ENCODE data around the gene PFN4.
"Not testable (repeated sequence)": the region's sequence is repeated elsewhere in the genome, so short reads cannot be mapped to it uniquely, and the experiment has no call there.

The PFN4 gene

DNA sequence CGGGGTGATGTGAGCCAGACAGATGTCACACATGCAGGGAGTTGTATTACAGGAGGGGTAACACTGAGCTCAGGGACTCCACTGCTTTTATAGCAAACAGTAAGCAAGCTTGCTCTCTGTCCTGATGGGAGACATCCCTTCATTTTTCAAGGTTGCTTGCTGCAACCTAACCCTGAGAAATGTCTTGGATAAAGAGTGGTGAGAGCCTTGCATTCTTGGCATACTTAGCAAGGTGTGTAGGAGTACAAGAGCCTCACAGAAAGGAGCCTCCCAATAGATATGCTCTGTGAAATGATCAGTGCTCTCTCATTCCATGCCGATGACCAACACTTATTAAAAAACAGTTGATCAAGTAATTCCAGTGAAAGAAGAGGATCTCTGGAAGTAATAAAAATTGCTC lies 8.1 kb downstream of the PFN4 start:
- WGBS, 2 experiments: 0 to 50% methylated on average over 1 to 2 of the region's 2 CpGs
- no peaks in the 10 kb centered on the region for H3K9me3 ChIP-seq (ENCODE audit: control insufficient read depth, low read length)
- H3K27me3 ChIP-seq (ENCODE audit: control insufficient read depth, insufficient read depth, low read length, poor library complexity, severe bottlenecking): no peaks in the 10 kb centered on the region
- no peaks in the 10 kb centered on the region for H3K4me1 ChIP-seq (ENCODE audit: control insufficient read depth, insufficient read depth, low read length)
- no peaks in the 10 kb centered on the region for H3K36me3 ChIP-seq (ENCODE audit: control insufficient read depth, insufficient read depth, low read length)
- no peak overlapping the region for H3K27ac ChIP-seq (ENCODE audit: insufficient read depth, low read depth, low read length, poor library complexity, severe bottlenecking)
- H3K4me3 ChIP-seq (ENCODE audit: insufficient read depth, low read depth, low read length): no peak overlapping the region

DNA sequence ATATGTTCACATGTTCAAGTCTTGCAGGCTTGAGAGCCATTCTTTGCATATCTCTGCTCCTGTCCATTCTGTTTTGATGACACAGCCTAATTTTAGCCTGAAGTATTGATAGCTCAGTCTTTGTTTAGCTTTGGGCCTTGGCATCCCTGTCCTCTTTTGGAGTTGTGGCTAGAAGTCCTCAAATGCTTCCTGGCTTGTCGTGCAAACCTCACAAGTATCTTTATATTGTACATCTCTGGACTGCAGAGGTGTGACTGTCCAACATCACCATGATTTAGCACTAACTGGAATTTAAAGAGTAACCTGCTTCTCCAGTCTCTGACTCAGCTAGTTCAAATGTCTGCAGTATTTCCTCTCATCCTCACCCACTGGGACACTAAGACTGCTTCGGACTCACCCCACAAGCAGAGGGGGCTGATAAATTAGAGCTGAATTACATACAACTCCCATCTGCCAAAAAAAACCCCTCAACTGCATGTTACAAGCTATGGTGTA lies 11.7 kb downstream of the PFN4 start:
- no peaks in the 10 kb centered on the region for H3K4me1 ChIP-seq (ENCODE audit: control insufficient read depth, insufficient read depth, low read length)
- 92% methylated on average over 2 of the region's 2 CpGs for WGBS, 2 experiments
- H3K4me3 ChIP-seq (ENCODE audit: insufficient read depth, low read depth, low read length): no peak overlapping the region
- no peak overlapping the region for H3K27ac ChIP-seq (ENCODE audit: insufficient read depth, low read depth, low read length, poor library complexity, severe bottlenecking)
- no peaks in the 10 kb centered on the region for H3K27me3 ChIP-seq (ENCODE audit: control insufficient read depth, insufficient read depth, low read length, poor library complexity, severe bottlenecking)
- H3K36me3 ChIP-seq (ENCODE audit: control insufficient read depth, insufficient read depth, low read length): no peaks in the 10 kb centered on the region
- H3K9me3 ChIP-seq (ENCODE audit: control insufficient read depth, low read length): no peaks in the 10 kb centered on the region

DNA sequence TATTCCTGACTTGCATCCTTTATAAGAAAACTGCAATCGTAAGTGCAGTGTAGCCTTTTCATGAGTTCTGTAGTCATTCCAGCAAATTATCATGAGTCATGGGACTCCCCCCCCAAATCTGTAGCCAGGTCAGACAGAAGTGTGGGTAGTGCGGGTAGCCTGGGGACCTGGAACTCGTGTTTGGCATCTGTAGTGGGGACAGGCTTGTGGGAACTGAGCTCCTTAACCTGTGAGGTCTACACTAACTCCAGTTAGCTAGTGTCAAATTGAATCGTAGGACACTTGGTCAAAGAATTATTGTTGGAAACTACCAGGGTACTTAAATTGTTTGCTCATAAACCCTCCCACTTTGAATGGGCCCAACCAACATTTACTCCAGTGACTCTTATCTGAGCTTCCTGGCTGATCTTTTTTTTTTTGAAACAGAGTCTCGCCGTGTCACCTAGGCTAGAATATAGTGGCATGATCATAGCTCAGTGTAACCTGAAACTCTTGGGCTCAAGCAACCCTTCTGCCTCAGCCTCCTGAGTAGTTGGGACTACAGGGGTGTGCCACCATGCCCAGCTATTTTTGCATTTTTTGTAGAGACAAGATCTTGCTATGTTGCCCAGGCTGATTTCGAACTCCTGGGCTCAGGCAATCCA lies 12.4 kb downstream of the PFN4 start:
- Histone ChIP-seq H3K4me1 (ENCODE audit: control insufficient read depth, insufficient read depth, low read length) (no peaks in the 10 kb centered on the region), H3K9me3 (ENCODE audit: control insufficient read depth, low read length) (no peaks in the 10 kb centered on the region), H3K4me3 (ENCODE audit: insufficient read depth, low read depth, low read length) (no peak overlapping the region), H3K27me3 (ENCODE audit: control insufficient read depth, insufficient read depth, low read length, poor library complexity, severe bottlenecking) (no peaks in the 10 kb centered on the region), H3K27ac (ENCODE audit: insufficient read depth, low read depth, low read length, poor library complexity, severe bottlenecking) (no peak overlapping the region), H3K36me3 (ENCODE audit: control insufficient read depth, insufficient read depth, low read length) (no peaks in the 10 kb centered on the region)
- 94 to 95% methylated on average over 7 of the region's 7 CpGs for WGBS, 2 experiments

DNA sequence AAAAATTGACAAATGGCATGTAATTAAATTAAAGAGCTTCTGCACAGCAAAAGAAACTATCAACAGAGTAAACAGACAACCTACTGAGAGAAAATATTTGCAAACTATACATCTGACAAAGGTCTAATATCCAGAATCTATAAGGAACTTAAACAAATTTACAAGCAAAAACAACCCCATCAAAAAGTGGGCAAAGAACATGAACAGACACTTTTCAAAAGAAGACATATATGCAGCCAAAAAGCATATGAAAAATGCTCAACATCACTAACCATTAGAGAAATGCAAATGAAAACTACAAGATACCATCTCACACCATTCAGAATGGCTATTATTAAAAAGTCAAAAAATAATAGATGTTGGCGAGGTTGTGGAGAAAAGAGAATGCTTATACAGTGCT lies 13.7 kb downstream of the PFN4 start:
- H3K4me1 ChIP-seq (ENCODE audit: control insufficient read depth, insufficient read depth, low read length); H3K4me3 ChIP-seq (ENCODE audit: insufficient read depth, low read depth, low read length); H3K27me3 ChIP-seq (ENCODE audit: control insufficient read depth, insufficient read depth, low read length, poor library complexity, severe bottlenecking); H3K27ac ChIP-seq (ENCODE audit: insufficient read depth, low read depth, low read length, poor library complexity, severe bottlenecking); H3K36me3 ChIP-seq (ENCODE audit: control insufficient read depth, insufficient read depth, low read length); H3K9me3 ChIP-seq (ENCODE audit: control insufficient read depth, low read length): not testable (repeated sequence)
- 80 to 93% methylated on average over 1 of the region's 1 CpG for WGBS, 2 experiments

DNA sequence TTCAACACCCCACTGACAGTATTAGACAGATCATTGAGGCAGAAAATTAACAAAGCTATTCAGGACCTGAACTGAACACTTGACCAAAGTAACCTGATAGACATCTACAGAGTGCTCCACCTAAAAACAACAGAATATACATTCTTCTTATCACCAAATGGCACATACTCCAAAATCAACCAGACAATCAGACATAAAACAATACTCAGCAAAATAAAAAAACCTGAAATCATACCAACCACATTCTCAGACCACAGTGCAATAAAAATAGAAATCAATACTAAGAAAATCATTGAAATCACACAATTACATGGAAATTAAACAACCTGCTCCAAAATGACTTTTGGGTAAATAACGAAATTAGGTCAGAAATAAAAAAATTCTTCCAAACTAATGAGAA lies 15.8 kb downstream of the PFN4 start:
- WGBS, 2 experiments: no CpG with 5 or more reads among the region's 1 CpG
- Histone ChIP-seq H3K4me3 (ENCODE audit: insufficient read depth, low read depth, low read length) (no peak overlapping the region), H3K9me3 (ENCODE audit: control insufficient read depth, low read length) (no peaks in the 10 kb centered on the region), H3K36me3 (ENCODE audit: control insufficient read depth, insufficient read depth, low read length) (no peaks in the 10 kb centered on the region), H3K27ac (ENCODE audit: insufficient read depth, low read depth, low read length, poor library complexity, severe bottlenecking) (no peak overlapping the region), H3K27me3 (ENCODE audit: control insufficient read depth, insufficient read depth, low read length, poor library complexity, severe bottlenecking) (no peaks in the 10 kb centered on the region), H3K4me1 (ENCODE audit: control insufficient read depth, insufficient read depth, low read length) (no peaks in the 10 kb centered on the region)

DNA sequence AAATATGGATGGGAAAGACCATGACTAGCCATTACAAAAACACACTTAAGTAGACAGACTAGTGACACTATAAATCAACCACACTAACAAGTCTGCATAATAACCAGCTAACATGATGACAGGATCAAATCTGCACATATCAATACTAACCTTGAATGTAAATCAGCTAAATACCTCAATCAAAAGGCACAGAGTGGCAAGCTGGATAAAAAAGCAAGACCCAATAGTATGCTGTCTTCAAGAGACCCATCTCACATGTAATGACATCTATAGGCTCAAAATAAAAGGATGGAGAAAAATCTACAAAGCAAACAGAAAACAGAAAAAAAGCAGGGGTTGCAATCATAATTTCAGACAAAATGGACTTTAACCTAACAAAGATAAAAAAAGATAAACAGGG lies 16.3 kb downstream of the PFN4 start:
- H3K27me3 ChIP-seq (ENCODE audit: control insufficient read depth, insufficient read depth, low read length, poor library complexity, severe bottlenecking): no peaks in the 10 kb centered on the region
- no peaks in the 10 kb centered on the region for H3K4me1 ChIP-seq (ENCODE audit: control insufficient read depth, insufficient read depth, low read length)
- no peak overlapping the region for H3K27ac ChIP-seq (ENCODE audit: insufficient read depth, low read depth, low read length, poor library complexity, severe bottlenecking)
- no peaks in the 10 kb centered on the region for H3K9me3 ChIP-seq (ENCODE audit: control insufficient read depth, low read length)
- no peaks in the 10 kb centered on the region for H3K36me3 ChIP-seq (ENCODE audit: control insufficient read depth, insufficient read depth, low read length)
- H3K4me3 ChIP-seq (ENCODE audit: insufficient read depth, low read depth, low read length): no peak overlapping the region

DNA sequence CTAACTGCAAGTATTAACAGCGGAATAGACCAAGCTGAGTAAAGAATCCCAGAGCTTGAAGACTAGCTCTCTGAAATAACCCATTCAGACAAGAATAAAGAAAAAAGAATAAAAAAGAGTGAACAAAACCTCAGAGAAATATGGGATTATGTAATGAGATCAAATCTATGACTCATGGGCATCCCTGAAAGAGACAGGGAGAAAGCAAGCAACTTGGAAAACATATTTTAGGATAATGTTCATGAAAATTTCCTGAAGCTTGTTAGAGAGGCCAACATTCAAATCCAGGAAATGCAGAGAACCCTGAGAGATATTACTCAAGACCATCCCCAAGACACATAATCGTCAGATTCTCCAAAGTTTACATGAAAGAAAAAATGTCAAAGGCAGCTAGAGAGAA lies 17.3 kb downstream of the PFN4 start:
- Histone ChIP-seq H3K4me1 (ENCODE audit: control insufficient read depth, insufficient read depth, low read length) (no peaks in the 10 kb centered on the region), H3K36me3 (ENCODE audit: control insufficient read depth, insufficient read depth, low read length) (no peaks in the 10 kb centered on the region)
- 48 to 50% methylated on average over 2 of the region's 2 CpGs for WGBS, 2 experiments

DNA sequence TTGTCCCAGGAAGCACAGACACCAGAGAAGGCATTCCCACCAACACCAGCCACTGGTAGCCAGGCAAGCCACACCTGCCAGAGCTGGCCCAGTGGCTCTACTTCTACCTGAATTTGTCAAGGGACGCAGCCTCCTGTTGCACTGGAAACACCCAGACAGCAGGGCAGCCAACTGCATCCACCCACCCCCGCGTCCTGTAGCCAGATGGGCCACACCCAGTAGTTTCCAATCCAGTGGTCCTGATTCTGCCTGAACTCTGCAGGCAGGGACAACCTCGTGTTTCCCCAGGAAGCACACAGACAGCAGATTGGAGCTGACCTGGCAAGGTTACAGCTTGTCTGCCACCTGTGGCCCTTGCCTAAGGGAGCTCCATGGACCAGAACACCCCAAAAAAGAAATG lies 18.2 kb downstream of the PFN4 start:
- no peak overlapping the region for H3K4me3 ChIP-seq (ENCODE audit: insufficient read depth, low read depth, low read length)
- H3K27ac ChIP-seq (ENCODE audit: insufficient read depth, low read depth, low read length, poor library complexity, severe bottlenecking): no peak overlapping the region
- H3K9me3 ChIP-seq (ENCODE audit: control insufficient read depth, low read length): no peaks in the 10 kb centered on the region
- H3K36me3 ChIP-seq (ENCODE audit: control insufficient read depth, insufficient read depth, low read length): no peaks in the 10 kb centered on the region
- 88 to 92% methylated on average over 4 of the region's 4 CpGs for WGBS, 2 experiments
- no peaks in the 10 kb centered on the region for H3K27me3 ChIP-seq (ENCODE audit: control insufficient read depth, insufficient read depth, low read length, poor library complexity, severe bottlenecking)
- H3K4me1 ChIP-seq (ENCODE audit: control insufficient read depth, insufficient read depth, low read length): no peaks in the 10 kb centered on the region

More for the DNA sequence above, 17.3 kb downstream of the PFN4 start:
- Histone ChIP-seq H3K4me3 (ENCODE audit: insufficient read depth, low read depth, low read length) (no peak overlapping the region), H3K9me3 (ENCODE audit: control insufficient read depth, low read length) (no peaks in the 10 kb centered on the region), H3K27me3 (ENCODE audit: control insufficient read depth, insufficient read depth, low read length, poor library complexity, severe bottlenecking) (no peaks in the 10 kb centered on the region), H3K27ac (ENCODE audit: insufficient read depth, low read depth, low read length, poor library complexity, severe bottlenecking) (no peak overlapping the region)

DNA sequence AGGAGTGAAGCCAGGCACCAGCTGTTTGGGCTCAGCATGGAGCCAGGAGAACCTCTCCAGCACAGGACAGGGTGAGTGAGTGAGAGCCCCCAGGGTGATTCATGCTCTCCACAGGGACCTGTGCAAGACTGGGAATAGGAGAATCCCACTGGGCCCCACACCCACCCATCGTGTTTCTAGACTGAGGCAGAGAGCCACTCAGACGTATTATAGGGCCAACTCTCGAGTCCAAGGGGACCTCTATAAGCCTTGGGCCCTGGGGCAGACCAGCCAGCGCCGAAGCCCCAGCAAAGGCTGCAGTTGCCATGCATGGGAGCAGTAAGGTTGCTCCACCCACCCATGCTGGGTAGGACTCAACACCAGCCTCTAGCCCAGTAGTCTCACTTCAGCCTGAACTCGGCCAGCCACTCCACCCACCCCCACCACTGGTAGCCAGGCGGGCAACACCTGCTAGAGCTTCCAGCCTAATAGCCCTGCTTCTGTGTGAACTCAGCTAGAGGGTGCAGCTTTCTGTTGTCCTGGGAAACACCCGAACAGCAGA lies 19.0 kb downstream of the PFN4 start:
- Histone ChIP-seq H3K36me3 (ENCODE audit: control insufficient read depth, insufficient read depth, low read length) (no peaks in the 10 kb centered on the region), H3K4me1 (ENCODE audit: control insufficient read depth, insufficient read depth, low read length) (no peaks in the 10 kb centered on the region), H3K4me3 (ENCODE audit: insufficient read depth, low read depth, low read length) (no peak overlapping the region), H3K27me3 (ENCODE audit: control insufficient read depth, insufficient read depth, low read length, poor library complexity, severe bottlenecking) (no peaks in the 10 kb centered on the region), H3K27ac (ENCODE audit: insufficient read depth, low read depth, low read length, poor library complexity, severe bottlenecking) (no peak overlapping the region), H3K9me3 (ENCODE audit: control insufficient read depth, low read length) (no peaks in the 10 kb centered on the region)
- 92 to 93% methylated on average over 8 of the region's 8 CpGs for WGBS, 2 experiments

DNA sequence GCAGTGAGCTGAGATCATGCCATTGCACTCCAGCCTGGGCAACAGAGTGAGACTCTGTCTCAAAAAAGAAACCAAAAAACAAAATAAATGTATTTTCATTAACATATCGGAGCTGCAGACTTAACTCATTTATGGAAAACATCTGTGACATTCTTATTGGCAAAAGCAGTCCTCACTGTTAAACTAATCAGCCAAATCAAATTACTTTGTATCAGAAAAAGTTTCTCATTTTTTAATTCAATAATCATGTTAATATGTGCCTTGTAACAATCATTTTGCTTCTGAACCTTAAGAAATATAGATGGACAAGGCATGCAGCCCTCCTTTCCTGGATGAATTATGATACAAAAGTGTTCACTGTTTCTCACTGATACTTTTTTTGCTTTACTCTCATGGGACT lies 20.5 kb downstream of the PFN4 start:
- Histone ChIP-seq H3K4me1 (ENCODE audit: control insufficient read depth, insufficient read depth, low read length) (no peaks in the 10 kb centered on the region), H3K4me3 (ENCODE audit: insufficient read depth, low read depth, low read length) (no peak overlapping the region), H3K36me3 (ENCODE audit: control insufficient read depth, insufficient read depth, low read length) (no peaks in the 10 kb centered on the region), H3K27ac (ENCODE audit: insufficient read depth, low read depth, low read length, poor library complexity, severe bottlenecking) (no peak overlapping the region), H3K9me3 (ENCODE audit: control insufficient read depth, low read length) (no peaks in the 10 kb centered on the region), H3K27me3 (ENCODE audit: control insufficient read depth, insufficient read depth, low read length, poor library complexity, severe bottlenecking) (no peaks in the 10 kb centered on the region)
- WGBS, 2 experiments: 88 to 94% methylated on average over 1 of the region's 1 CpG
